Measurements from ENCODE around the gene PLD4. TPM values are rescaled to one million over a fixed set of nuclear protein-coding genes. Genes with fewer than 3 reads are reported as not detected.

PLD4 gene
- total and polyA plus RNA-seq, 2 of the 8 experiments (the other 6 are each of a cell fraction or from before 2014, with no cell fraction given) = 0.05 TPM; not detected in 1

DNA sequence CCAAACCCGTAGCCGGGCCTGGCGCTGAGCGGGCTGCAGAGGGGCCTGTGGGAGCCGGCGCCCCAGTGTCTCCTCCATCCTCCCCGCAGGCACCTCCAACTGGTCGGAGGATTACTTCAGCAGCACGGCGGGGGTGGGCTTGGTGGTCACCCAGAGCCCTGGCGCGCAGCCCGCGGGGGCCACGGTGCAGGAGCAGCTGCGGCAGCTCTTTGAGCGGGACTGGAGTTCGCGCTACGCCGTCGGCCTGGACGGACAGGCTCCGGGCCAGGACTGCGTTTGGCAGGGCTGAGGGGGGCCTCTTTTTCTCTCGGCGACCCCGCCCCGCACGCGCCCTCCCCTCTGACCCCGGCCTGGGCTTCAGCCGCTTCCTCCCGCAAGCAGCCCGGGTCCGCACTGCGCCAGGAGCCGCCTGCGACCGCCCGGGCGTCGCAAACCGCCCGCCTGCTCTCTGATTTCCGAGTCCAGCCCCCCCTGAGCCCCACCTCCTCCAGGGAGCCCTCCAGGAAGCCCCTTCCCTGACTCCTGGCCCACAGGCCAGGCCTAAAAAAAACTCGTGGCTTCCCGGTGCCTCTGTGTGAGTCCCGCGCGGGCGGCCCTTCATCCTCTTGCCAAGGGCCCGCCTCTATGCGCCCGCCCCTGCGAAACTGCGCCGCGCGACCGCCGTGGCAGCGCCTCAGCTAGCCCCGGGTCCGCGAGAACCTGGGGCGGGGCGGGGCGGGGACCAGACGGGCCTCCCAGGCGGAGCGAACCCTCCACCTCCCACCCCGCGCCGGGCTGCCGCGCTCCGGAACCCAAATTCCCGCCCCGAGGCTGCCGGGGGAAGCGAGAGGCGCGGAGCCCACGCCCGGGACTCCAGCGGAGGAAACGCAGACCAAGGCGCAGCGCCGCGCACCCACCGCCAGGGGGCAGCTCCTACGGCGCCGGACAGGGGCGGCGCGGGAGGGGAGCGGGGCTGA, 8.3 kb downstream of the PLD4 start:
- Histone ChIP-seq H3K27me3 (replicated peaks in 1 of 4; ENCODE audit: control insufficient read depth in 3 of 4, extremely low read depth in 1 of 4, insufficient read depth in 3 of 4, low read length in 3 of 4) (peaks cover 27 to 73% (median 54%) of the 10 kb centered on the region in 4 experiments), H4K8ac (ENCODE audit: extremely low read depth, insufficient read depth, low read length) (peak overlapping the region; percentile 64; the same call in 1 of the 2 replicates), H3K9ac (replicated peaks in 1 of 4; ENCODE audit: extremely low read depth in 1 of 4, low read depth in 3 of 4, low read length in 3 of 4) (no peak overlapping the region), H2AFZ (ENCODE audit: low read length) (no peak overlapping the region), H4K20me1 (replicated peaks in 1 of 2; ENCODE audit: control insufficient read depth in 1 of 2, insufficient read depth in 2 of 2, low read length in 2 of 2) (peaks cover 0 to 2% of the 10 kb centered on the region in 2 experiments), H3K23ac (ENCODE audit: insufficient read length) (no peak overlapping the region), H3K4me1 (replicated peaks in 1 of 4; ENCODE audit: control insufficient read depth in 3 of 4, insufficient read depth in 4 of 4, low read length in 3 of 4) (peaks cover 0 to 12% (median 8%) of the 10 kb centered on the region in 4 experiments; a peak in 5 of 7 replicates), H3K4ac (replicated peaks; ENCODE audit: insufficient read length, low read depth, low read length) (no peak overlapping the region), H3K23me2 (ENCODE audit: low read depth, low read length) (peaks cover 12% of the 10 kb centered on the region; the same call in 1 of the 2 replicates), H2BK20ac (ENCODE audit: low read length) (no peak overlapping the region), H2BK12ac (ENCODE audit: low read depth, low read length) (no peak overlapping the region), H3K36me3 (ENCODE audit: control insufficient read depth in 2 of 4, insufficient read depth in 4 of 4, low read length in 3 of 4) (peaks cover 0 to 4% (median 0%) of the 10 kb centered on the region in 4 experiments; a peak in 1 of 8 replicates), H4K5ac (ENCODE audit: insufficient read length, low read depth, low read length) (no peak overlapping the region), H3K27ac (ENCODE audit: low read depth, low read length) (no peak overlapping the region), H2BK5ac (ENCODE audit: low read depth, low read length) (no peak overlapping the region), H3K4me3 (ENCODE audit: extremely low read depth in 1 of 4, insufficient read depth in 2 of 4, low read depth in 3 of 4, low read length in 4 of 4) (peak overlapping the region; percentile 12 to 65 (median 33); a peak in 6 of 8 replicates), H3K4me2 (ENCODE audit: insufficient read depth in 1 of 2, low read depth in 2 of 2, low read length in 2 of 2) (peak overlapping the region; percentile 78 to 80), H3K14ac (ENCODE audit: insufficient read length) (no peak overlapping the region), H3K9me3 (ENCODE audit: insufficient read depth in 2 of 2, low read depth in 1 of 2, low read length in 1 of 2) (no peaks in the 10 kb centered on the region), H3K79me2 (ENCODE audit: control insufficient read depth in 1 of 2, insufficient read depth in 2 of 2, low read length in 2 of 2) (no peaks in the 10 kb centered on the region), H2BK15ac (ENCODE audit: low read length) (no peak overlapping the region), H3K18ac (ENCODE audit: extremely low read depth, low read length) (no peak overlapping the region), H3K79me1 (ENCODE audit: low read depth, low read length) (no peaks in the 10 kb centered on the region), H2BK120ac (replicated peaks; ENCODE audit: low read depth, low read length) (no peak overlapping the region), H3K56ac (replicated peaks; ENCODE audit: insufficient read length, low read depth, low read length) (no peak overlapping the region), H4K91ac (replicated peaks; ENCODE audit: insufficient read length, low read length) (no peak overlapping the region), H2AK5ac (ENCODE audit: low read depth, low read length) (no peak overlapping the region)
- DNase-seq (ENCODE audit: low read depth in 1 of 2, low spot score in 2 of 2) (peak; percentile 38 to 95), FAIRE-seq (no peak)
- 5% methylated on average over 29 of the region's 100 CpGs; no CpG with 5 or more reads in 1 of the 2 experiments for WGBS, 2 experiments (ENCODE audit: extremely low coverage in 1 of 2, insufficient coverage in 1 of 2, insufficient read length in 1 of 2, insufficient replicate concordance in 2 of 2, low coverage in 1 of 2, low lambda C conversion rate in 2 of 2, missing lambda C conversion rate in 1 of 2)
- ChIA-PET POLR2A (ENCODE audit: partially characterized antibody) (no interaction called here), CTCF (ENCODE audit: partially characterized antibody) (interaction anchor here (0.6 to 1.7 kb wide), 9 partner anchors 21 to 1201 kb away, joined by 3 to 5 read pairs (median 4); no protein-coding TSS in a partner anchor)
- no peak for TF ChIP-seq ASH2L (IDR thresholded peaks at IDR 0.05; ENCODE audit: low read length)
- no peak for TF ChIP-seq NANOG (IDR thresholded peaks at IDR 0.05; ENCODE audit: insufficient read depth, low read depth, low read length, poor library complexity, severe bottlenecking)
- TF ChIP-seq EZH2 (IDR thresholded peaks at IDR 0.05; ENCODE audit: low read depth, low read length, severe bottlenecking) = peak; percentile 81
- TF ChIP-seq MAX (IDR thresholded peaks at IDR 0.05) = peak; percentile 22; the same call in 1 of the 2 replicates
- no peak for TF ChIP-seq KDM1A (IDR thresholded peaks at IDR 0.05; ENCODE audit: borderline replicate concordance, low read length)
- 0 out of 4 replicates have a peak, but pooled peaks of 1 of the 2 experiments have one; percentile 74 for TF ChIP-seq HDAC2 (IDR thresholded peaks at IDR 0.05; ENCODE audit: borderline replicate concordance in 1 of 2, low read depth in 2 of 2, low read length in 2 of 2)
- TF ChIP-seq GABPA (IDR thresholded peaks at IDR 0.05; ENCODE audit: borderline replicate concordance, insufficient read depth, low read length) = peak; percentile 55; the same call in 1 of the 2 replicates
- TF ChIP-seq TEAD4 (IDR thresholded peaks at IDR 0.05; ENCODE audit: low read depth, low read length) = peak; percentile 15; the same call in 1 of the 2 replicates
- no peak for TF ChIP-seq JUN (IDR thresholded peaks at IDR 0.05; ENCODE audit: low read depth, low read length)

All from H1 (cell line).